HepG2 (cell line): Measurements from ENCODE around the gene PPIL6. TPM values are rescaled to one million over a fixed set of nuclear protein-coding genes. Genes with fewer than 3 reads are reported as not detected.

Experiments
- ATAD3A ChIP-seq: sonication (generic); formaldehyde crosslinking; IDR thresholded peaks from 2 replicates; pipeline ENCODE4 v1.4.0; 2020; ENCODE audit warnings: missing genetic modification reagents
- ATM ChIP-seq: fragments of 450-650 bp; IDR thresholded peaks from 2 replicates; pipeline ENCODE4 v1.7.1; 2017; ENCODE audit warnings: mild to moderate bottlenecking, borderline replicate concordance
- BATF2 ChIP-seq: sonication (generic); formaldehyde crosslinking; IDR thresholded peaks from 2 replicates; pipeline ENCODE4 v1.8.0; 2022; ENCODE audit warnings: mild to moderate bottlenecking, missing genetic modification reagents, moderate library complexity
- CBX5 ChIP-seq: sonication (generic); formaldehyde crosslinking; IDR thresholded peaks from 2 replicates; pipeline ENCODE4 v1.4.0; 2020; ENCODE audit warnings: missing genetic modification reagents, borderline replicate concordance
- CENPX ChIP-seq: sonication (generic); formaldehyde crosslinking; IDR thresholded peaks from 2 replicates; pipeline ENCODE4 v1.9.0; 2021; ENCODE audit warnings: mild to moderate bottlenecking, missing genetic modification reagents, moderate library complexity
- GABPA ChIP-seq, 2 experiments: IDR thresholded peaks; 2 replicates each; pipeline ENCODE4 v1.6.1; 2011 to 2016; ENCODE audit warnings: low read depth in 2 of 2, low read length in 1 of 2, missing biosample characterization in 1 of 2, missing genetic modification characterization in 1 of 2
- KDM1A ChIP-seq: IDR thresholded peaks from 2 replicates; pipeline ENCODE4 v1.6.1; 2016; ENCODE audit warnings: missing compliant biosample characterization
- MIER2 ChIP-seq: IDR thresholded peaks from 2 replicates; pipeline ENCODE4 v1.6.1; 2016; ENCODE audit warnings: missing biosample characterization, missing genetic modification reagents
- MXI1 ChIP-seq: IDR thresholded peaks from 3 replicates; pipeline ENCODE4 v1.6.1; 2012; ENCODE audit warnings: low read depth, low read length, inconsistent platforms, borderline replicate concordance
- NFYB ChIP-seq: sonication (generic); formaldehyde crosslinking; IDR thresholded peaks from 2 replicates; pipeline ENCODE4 v1.4.0; 2020; ENCODE audit warnings: missing genetic modification reagents
- NR2C2 ChIP-seq: sonication (generic); formaldehyde crosslinking; IDR thresholded peaks from 2 replicates; pipeline ENCODE4 v1.4.0; 2020; ENCODE audit warnings: missing genetic modification reagents, mild to moderate bottlenecking, moderate library complexity, borderline replicate concordance
- PBX3 ChIP-seq: sonication (generic); formaldehyde crosslinking; IDR thresholded peaks from 2 replicates; pipeline ENCODE4 v1.8.1; 2023; ENCODE audit warnings: missing genetic modification reagents, inconsistent platforms, borderline replicate concordance
- PHB2 ChIP-seq: fragments of 450-650 bp; IDR thresholded peaks from 2 replicates; pipeline ENCODE4 v1.6.1; 2018; ENCODE audit not compliant: partially characterized antibody
- PITX1 ChIP-seq: sonication (generic); formaldehyde crosslinking; IDR thresholded peaks from 2 replicates; pipeline ENCODE4 v1.5.1; 2020; ENCODE audit warnings: mild to moderate bottlenecking, missing genetic modification reagents
- RFX5 ChIP-seq: IDR thresholded peaks from 2 replicates; pipeline ENCODE4 v1.6.1; 2011; ENCODE audit warnings: low read depth, low read length, improper control_type of control experiment
- SMARCE1 ChIP-seq: fragments of 450-650 bp; IDR thresholded peaks from 2 replicates; pipeline ENCODE4 v1.6.1; 2017; ENCODE audit warnings: borderline replicate concordance
- TGIF2 ChIP-seq: IDR thresholded peaks from 2 replicates; pipeline ENCODE4 v1.6.1; 2016; ENCODE audit warnings: control low read depth, missing compliant biosample characterization
- ZNF18 ChIP-seq: sonication (generic); formaldehyde crosslinking; IDR thresholded peaks from 2 replicates; pipeline ENCODE4 v1.8.0; 2022; ENCODE audit warnings: mild to moderate bottlenecking, missing genetic modification reagents; ENCODE audit not compliant: insufficient replicate concordance
- ZNF205 ChIP-seq: IDR thresholded peaks from 2 replicates; pipeline ENCODE4 v1.6.1; 2018; ENCODE audit warnings: missing biosample characterization, missing genetic modification reagents
- ZNF224 ChIP-seq: sonication (generic); formaldehyde crosslinking; IDR thresholded peaks from 2 replicates; pipeline ENCODE4 v1.5.0; 2020; ENCODE audit warnings: mild to moderate bottlenecking, missing genetic modification reagents
- ZNF7 ChIP-seq: IDR thresholded peaks from 2 replicates; pipeline ENCODE4 v1.6.1; 2016; ENCODE audit warnings: missing biosample characterization, missing genetic modification reagents
- ZSCAN22 ChIP-seq: sonication (generic); formaldehyde crosslinking; IDR thresholded peaks from 2 replicates; pipeline ENCODE4 v1.4.0; 2020; ENCODE audit warnings: mild to moderate bottlenecking, missing genetic modification reagents
- polyA plus RNA-seq, 8 experiments: library from polyadenylated mRNA; depleted of rRNA in 3 of 8; stranded (reverse) in 7 of 8; unstranded in 1 of 8; fragments of >200 nt; fragmentation: Illumina TruSeq in 4 of 8; extraction: Trizol in 4 of 8; gene quantifications; 2 replicates each; pipeline versions ENCODE4 v1.2.1 to v1.2.3, GENCODE V29; 2011 to 2016; ENCODE audit warnings: low read depth in 4 of 8, missing spikeins in 1 of 8, mixed read lengths in 1 of 8; ENCODE audit not compliant: insufficient read depth in 1 of 8
- total RNA-seq, 5 experiments: library from RNA; depleted of rRNA; stranded (reverse); fragments of >200 nt; fragmentation: Illumina TruSeq; extraction: Trizol; gene quantifications; 2 replicates each; pipeline ENCODE4 v1.2.3, GENCODE V29; 2016; ENCODE audit warnings: low read depth in 1 of 5
- TF ChIP-seq, protein P1 (sequence below): sonication (generic); formaldehyde crosslinking; IDR thresholded peaks from 2 replicates; pipeline ENCODE4 v1.5.0; 2020; ENCODE audit warnings: missing genetic modification reagents, mild to moderate bottlenecking, borderline replicate concordance
- TF ChIP-seq, protein P2 (sequence below): sonication (generic); formaldehyde crosslinking; IDR thresholded peaks from 2 replicates; pipeline ENCODE4 v1.4.0; 2020; ENCODE audit warnings: low read depth, mild to moderate bottlenecking, missing genetic modification reagents

The PPIL6 gene
- total and polyA plus RNA-seq, 2 of the 13 experiments (the other 11 are each of a cell fraction or from before 2014, with no cell fraction given): 0.22 to 0.46 TPM

- TF ChIP-seq NR2C2 (CRISPR knock-in tag) (peak; percentile 88), KDM1A (no peak), MXI1 (peak; percentile 93; the same call in 2 of the 3 replicates), ZSCAN22 (CRISPR knock-in tag) (0 out of 2 replicates have a peak, but pooled peaks have one; percentile 23), NFYB (CRISPR knock-in tag) (no peak), ATM (no peak), CBX5 (CRISPR knock-in tag) (peak; percentile 18; the same call in 1 of the 2 replicates), ZNF224 (no peak), MIER2 (CRISPR knock-in tag) (no peak; the same call in 1 of the 2 replicates), BATF2 (CRISPR knock-in tag) (peak; percentile 80; the same call in 1 of the 2 replicates), SMARCE1 (no peak), RFX5 (peak; percentile 70), PHB2 (no peak), ZNF205 (CRISPR knock-in tag) (no peak), ATAD3A (CRISPR knock-in tag) (no peak), TGIF2 (peak; percentile 56; the same call in 1 of the 2 replicates), CENPX (CRISPR knock-in tag) (no peak), ZNF7 (CRISPR knock-in tag) (no peak), PITX1 (CRISPR knock-in tag) (no peak), ZNF18 (CRISPR knock-in tag) (no peak), PBX3 (CRISPR knock-in tag) (no peak), GABPA (IDR thresholded peaks at IDR 0.05; ENCODE audit: low read depth, low read length) (no peak), GABPA (CRISPR knock-in tag; IDR thresholded peaks at IDR 0.05; ENCODE audit: low read depth) (no peak)
- TF ChIP-seq, protein P1, sequence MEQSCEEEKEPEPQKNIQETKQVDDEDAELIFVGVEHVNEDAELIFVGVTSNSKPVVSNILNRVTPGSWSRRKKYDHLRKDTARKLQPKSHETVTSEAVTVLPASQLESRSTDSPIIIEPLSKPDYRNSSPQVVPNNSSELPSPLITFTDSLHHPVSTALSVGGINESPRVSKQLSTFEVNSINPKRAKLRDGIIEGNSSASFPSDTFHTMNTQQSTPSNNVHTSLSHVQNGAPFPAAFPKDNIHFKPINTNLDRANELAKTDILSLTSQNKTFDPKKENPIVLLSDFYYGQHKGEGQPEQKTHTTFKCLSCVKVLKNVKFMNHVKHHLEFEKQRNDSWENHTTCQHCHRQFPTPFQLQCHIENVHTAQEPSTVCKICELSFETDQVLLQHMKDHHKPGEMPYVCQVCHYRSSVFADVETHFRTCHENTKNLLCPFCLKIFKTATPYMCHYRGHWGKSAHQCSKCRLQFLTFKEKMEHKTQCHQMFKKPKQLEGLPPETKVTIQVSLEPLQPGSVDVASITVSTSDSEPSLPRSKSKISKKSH (CRISPR knock-in tag): 0 out of 2 replicates have a peak, but pooled peaks have one; percentile 39
- TF ChIP-seq, protein P2, sequence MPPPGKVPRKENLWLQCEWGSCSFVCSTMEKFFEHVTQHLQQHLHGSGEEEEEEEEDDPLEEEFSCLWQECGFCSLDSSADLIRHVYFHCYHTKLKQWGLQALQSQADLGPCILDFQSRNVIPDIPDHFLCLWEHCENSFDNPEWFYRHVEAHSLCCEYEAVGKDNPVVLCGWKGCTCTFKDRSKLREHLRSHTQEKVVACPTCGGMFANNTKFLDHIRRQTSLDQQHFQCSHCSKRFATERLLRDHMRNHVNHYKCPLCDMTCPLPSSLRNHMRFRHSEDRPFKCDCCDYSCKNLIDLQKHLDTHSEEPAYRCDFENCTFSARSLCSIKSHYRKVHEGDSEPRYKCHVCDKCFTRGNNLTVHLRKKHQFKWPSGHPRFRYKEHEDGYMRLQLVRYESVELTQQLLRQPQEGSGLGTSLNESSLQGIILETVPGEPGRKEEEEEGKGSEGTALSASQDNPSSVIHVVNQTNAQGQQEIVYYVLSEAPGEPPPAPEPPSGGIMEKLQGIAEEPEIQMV (CRISPR knock-in tag): 0 out of 2 replicates have a peak, but pooled peaks have one; percentile 18
Measured at GRCh38 chr6:109440331-109441068, at the start of gene PPIL6, which contains the start of gene SMPD2 (continued).
